ENCODE results near the gene PIK3R5. TPM values are rescaled to one million over a fixed set of nuclear protein-coding genes. Genes with fewer than 3 reads are reported as not detected.
"Not testable (repeated sequence)": the region's sequence is repeated elsewhere in the genome, so short reads cannot be mapped to it uniquely, and the experiment has no call there.

PIK3R5 gene
- total RNA-seq, 1 experiment from 2014 or later: not detected

- H3K4me3 ChIP-seq: no peak overlapping the region
- no peaks in the 10 kb centered on the region for H3K36me3 ChIP-seq
- peaks cover 25% of the 10 kb centered on the region for H3K4me1 ChIP-seq
- DNase-seq: peak; percentile 22 to 52
- H3K9me3 ChIP-seq (replicated peaks): no peaks in the 10 kb centered on the region
- H3K27me3 ChIP-seq: no peaks in the 10 kb centered on the region
- H3K27ac ChIP-seq: no peak overlapping the region
These were observed 32.6 kb upstream of the PIK3R5 start for GRCh38 chr17:8997994-8998628.

GRCh38 chr17:8995711-8996110 is 30.2 kb upstream of the PIK3R5 start:
- Histone ChIP-seq H3K4me3 (no peak overlapping the region), H3K27ac (peak overlapping the region; percentile 47), H3K4me1 (peaks cover 25% of the 10 kb centered on the region), H3K36me3 (no peaks in the 10 kb centered on the region), H3K27me3 (no peaks in the 10 kb centered on the region), H3K9me3 (replicated peaks) (no peaks in the 10 kb centered on the region)
- DNase-seq: peak; percentile 70 to 77

- peaks cover 25% of the 10 kb centered on the region for H3K4me1 ChIP-seq
- H3K36me3 ChIP-seq: no peaks in the 10 kb centered on the region
- H3K4me3 ChIP-seq: no peak overlapping the region
- H3K27me3 ChIP-seq: no peaks in the 10 kb centered on the region
- DNase-seq: peak; percentile 69 to 75
- H3K27ac ChIP-seq: no peak overlapping the region
- no peaks in the 10 kb centered on the region for H3K9me3 ChIP-seq (replicated peaks)
These were observed 28.8 kb upstream of the PIK3R5 start for GRCh38 chr17:8994319-8994718.

DNA sequence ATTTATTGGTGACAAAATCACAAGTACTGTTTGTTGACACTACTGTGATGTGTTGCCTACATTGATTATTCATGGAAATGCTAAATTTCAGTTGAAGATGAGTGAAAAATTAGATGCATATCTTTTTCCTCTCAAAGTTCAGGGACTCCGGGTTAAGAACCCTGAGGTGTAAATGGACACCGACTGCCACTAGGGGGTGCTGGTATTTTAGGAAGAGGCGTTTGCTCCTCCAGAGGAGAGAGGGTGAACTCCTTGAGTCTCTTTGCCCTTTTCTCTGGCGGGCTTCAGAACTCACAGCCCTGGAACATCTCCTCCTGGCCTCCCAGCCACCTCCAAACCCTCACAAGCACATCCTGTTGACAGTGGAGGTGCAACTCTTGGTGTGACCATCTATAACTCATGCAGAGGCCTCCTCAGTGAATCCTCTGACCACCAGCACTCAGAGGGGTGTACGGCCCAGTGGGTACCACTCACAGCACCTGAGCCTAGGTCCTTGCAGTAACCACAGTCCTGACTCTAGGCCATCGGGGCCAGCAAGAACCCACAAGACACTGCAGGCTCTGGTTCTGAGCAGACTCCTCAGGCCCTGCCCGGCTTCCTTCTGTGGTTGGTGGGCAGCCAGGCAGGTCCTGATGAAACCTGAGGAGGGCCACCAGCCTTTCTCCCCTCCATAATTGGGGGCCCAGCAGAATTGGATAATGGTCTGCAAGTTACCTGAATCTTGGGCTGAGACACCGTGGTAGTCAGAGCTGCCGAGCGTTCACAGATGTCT is 26.2 kb upstream of the PIK3R5 start:
- Histone ChIP-seq H3K4me1 (peaks cover 24% of the 10 kb centered on the region), H3K27ac (no peak overlapping the region), H3K36me3 (no peaks in the 10 kb centered on the region), H3K9me3 (replicated peaks) (no peaks in the 10 kb centered on the region), H3K27me3 (no peaks in the 10 kb centered on the region), H3K4me3 (no peak overlapping the region)
- peak; percentile 61 to 77 for DNase-seq

GRCh38 chr17:8988263-8988935 is 22.9 kb upstream of the PIK3R5 start:
- not testable (repeated sequence) for H3K4me3 ChIP-seq; H3K9me3 ChIP-seq (replicated peaks); H3K27ac ChIP-seq; H3K36me3 ChIP-seq; DNase-seq; H3K27me3 ChIP-seq; H3K4me1 ChIP-seq

DNA sequence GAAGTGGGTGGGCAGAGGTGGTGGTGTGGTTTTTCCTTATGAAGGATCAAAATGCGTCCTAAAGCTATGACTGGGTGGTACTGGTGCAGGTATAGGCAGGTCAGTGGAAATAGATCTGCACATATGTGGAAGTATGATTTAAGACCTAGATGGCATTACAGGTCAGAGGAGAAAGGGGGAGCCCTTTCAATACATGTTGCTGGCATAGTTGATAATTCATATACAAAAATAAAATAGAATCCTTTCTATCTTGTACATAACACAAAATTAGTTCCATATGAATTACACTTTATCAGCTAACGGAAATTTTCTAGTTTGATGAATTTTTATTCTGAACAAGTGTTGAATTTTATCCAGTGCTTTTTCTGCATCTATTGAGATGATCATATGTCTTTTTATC is 20.8 kb upstream of the PIK3R5 start:
- no peaks in the 10 kb centered on the region for H3K4me1 ChIP-seq
- no peaks in the 10 kb centered on the region for H3K27me3 ChIP-seq
- H3K9me3 ChIP-seq (replicated peaks): peaks cover 2% of the 10 kb centered on the region; the same call in 1 of the 2 replicates
- H3K36me3 ChIP-seq: no peaks in the 10 kb centered on the region
- H3K27ac ChIP-seq: no peak overlapping the region
- DNase-seq: no peak
- H3K4me3 ChIP-seq: no peak overlapping the region

DNA sequence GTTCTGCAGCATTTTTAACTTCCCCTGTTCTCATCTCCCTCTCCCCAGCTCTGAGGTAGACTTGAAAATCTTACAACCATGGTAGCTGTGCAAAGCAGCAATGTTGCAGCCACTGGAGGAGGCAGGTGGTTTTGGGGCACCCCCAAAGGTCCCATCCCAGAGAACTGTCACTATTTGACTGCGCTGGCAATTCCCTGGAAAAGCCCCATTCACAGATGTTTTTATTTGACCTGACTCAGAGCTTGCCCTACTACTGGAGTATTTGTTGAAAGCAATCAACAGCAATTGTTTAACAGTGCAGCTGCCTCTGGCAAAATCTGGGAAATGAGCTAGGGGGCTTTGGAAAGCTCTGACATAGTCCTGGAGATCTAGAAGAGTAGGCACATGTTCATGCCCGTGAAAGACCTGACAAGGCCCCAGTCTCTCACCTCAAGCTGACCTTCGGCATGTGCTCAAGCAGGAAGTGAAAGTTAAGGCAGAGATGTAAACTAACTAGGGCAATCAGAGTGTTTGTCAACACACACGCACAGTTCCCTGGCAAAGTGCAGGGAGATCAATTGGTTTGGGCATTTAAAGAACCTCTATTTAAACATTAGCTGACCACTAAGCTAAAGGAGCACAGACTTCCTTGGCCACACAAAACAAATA is 19.7 kb upstream of the PIK3R5 start:
- Histone ChIP-seq H3K4me3 (no peak overlapping the region), H3K4me1 (no peaks in the 10 kb centered on the region), H3K36me3 (no peaks in the 10 kb centered on the region), H3K9me3 (replicated peaks) (peaks cover 2% of the 10 kb centered on the region; the same call in 1 of the 2 replicates), H3K27ac (no peak overlapping the region), H3K27me3 (no peaks in the 10 kb centered on the region)
- no peak for DNase-seq

DNA sequence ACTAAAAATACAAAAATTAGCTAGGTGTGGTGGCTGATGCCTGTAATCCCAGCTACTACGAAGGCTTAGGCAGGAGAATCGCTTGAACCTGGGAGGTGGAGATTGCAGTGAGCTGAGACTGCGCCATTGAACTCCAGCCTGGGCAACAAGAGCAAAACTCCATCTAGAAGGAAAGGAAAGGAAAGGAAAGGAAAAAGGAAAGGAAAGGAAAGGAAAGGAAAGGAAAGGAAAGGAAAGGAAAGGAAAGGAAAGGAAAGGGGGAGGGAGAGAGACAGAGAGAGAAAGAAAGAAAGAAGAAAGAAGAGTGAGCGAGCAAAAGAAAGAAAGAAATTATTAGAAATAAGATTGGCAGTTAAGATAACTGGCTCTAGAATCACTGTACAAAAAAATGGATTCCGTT is 18.7 kb upstream of the PIK3R5 start:
- H3K4me1 ChIP-seq; H3K36me3 ChIP-seq; H3K27me3 ChIP-seq; DNase-seq; H3K27ac ChIP-seq; H3K4me3 ChIP-seq; H3K9me3 ChIP-seq (replicated peaks): not testable (repeated sequence)

GRCh38 chr17:8981443-8981842 is 15.9 kb upstream of the PIK3R5 start:
- Histone ChIP-seq H3K27ac (no peak overlapping the region), H3K4me3 (no peak overlapping the region), H3K36me3 (no peaks in the 10 kb centered on the region), H3K4me1 (no peaks in the 10 kb centered on the region), H3K27me3 (no peaks in the 10 kb centered on the region), H3K9me3 (replicated peaks) (peaks cover 2% of the 10 kb centered on the region; the same call in 1 of the 2 replicates)
- DNase-seq: no peak

DNA sequence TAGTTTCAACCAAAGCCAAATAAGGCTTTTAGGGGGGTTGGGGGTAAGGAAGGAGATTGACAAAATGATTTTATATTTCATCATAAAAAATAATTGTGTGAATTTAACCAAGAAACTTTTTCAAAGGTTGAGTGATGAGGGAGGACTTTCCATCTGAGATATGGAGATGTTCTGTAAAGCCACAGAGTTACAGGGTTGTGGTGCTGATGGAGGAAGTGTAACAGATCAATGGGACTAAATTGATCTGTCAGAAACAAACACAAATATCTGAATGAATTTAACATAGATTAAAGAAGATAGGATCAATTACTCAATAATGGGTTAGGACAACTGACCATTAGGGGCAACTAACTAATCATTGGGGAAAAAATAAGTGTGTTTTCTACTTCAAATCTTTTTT is 14.2 kb upstream of the PIK3R5 start:
- H3K27ac ChIP-seq: no peak overlapping the region
- no peaks in the 10 kb centered on the region for H3K9me3 ChIP-seq (replicated peaks)
- H3K4me3 ChIP-seq: no peak overlapping the region
- no peaks in the 10 kb centered on the region for H3K36me3 ChIP-seq
- DNase-seq: no peak
- no peaks in the 10 kb centered on the region for H3K4me1 ChIP-seq
- no peaks in the 10 kb centered on the region for H3K27me3 ChIP-seq

DNA sequence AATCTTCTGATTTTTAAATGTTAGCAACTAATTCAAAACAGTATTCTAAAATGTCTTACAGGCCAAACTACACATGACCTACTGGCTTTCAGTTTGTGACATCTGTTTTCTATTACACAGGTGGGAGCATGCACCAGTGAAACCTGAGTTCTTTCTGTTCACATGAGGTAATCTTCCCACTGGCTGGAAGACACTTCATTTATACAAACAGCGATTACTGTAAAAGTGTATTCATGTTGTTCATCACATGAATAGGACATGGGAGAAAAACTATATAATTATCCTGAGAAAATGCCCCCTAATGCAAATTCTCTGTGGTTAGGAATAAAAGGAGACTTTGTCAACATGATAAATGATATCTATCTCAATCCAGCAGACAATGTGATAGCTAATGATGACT is 11.1 kb upstream of the PIK3R5 start:
- Histone ChIP-seq H3K27me3 (no peaks in the 10 kb centered on the region), H3K4me1 (no peaks in the 10 kb centered on the region), H3K4me3 (no peak overlapping the region), H3K36me3 (no peaks in the 10 kb centered on the region), H3K27ac (no peak overlapping the region), H3K9me3 (replicated peaks) (no peaks in the 10 kb centered on the region)
- no peak for DNase-seq

- no peaks in the 10 kb centered on the region for H3K36me3 ChIP-seq
- no peak overlapping the region for H3K4me3 ChIP-seq
- H3K4me1 ChIP-seq: no peaks in the 10 kb centered on the region
- H3K27ac ChIP-seq: no peak overlapping the region
- DNase-seq: no peak
- H3K27me3 ChIP-seq: no peaks in the 10 kb centered on the region
- no peaks in the 10 kb centered on the region for H3K9me3 ChIP-seq (replicated peaks)
These were observed 9.7 kb upstream of the PIK3R5 start for GRCh38 chr17:8975091-8975725.

DNA sequence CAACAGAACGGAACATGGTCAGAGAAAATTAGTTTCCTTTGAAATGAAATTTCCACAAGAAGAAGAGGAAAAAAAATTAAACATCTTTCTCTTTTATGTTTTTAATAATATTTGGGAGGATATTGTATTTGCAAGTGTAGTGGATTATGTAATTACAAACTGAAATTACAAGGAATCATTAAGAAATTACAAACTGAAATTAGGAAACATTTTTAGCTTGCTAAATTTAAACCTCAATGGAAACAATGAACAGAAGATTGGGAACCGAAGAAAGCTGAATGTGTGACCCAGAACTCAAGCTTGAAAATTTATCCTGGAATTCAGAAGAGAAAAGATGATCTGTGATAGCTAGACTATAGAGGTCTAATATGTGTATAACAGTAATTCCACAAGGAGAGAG is 4.4 kb upstream of the PIK3R5 start:
- H3K9me3 ChIP-seq (replicated peaks): no peaks in the 10 kb centered on the region
- H3K4me3 ChIP-seq: no peak overlapping the region
- no peaks in the 10 kb centered on the region for H3K27me3 ChIP-seq
- no peak overlapping the region for H3K27ac ChIP-seq
- no peak for DNase-seq
- H3K4me1 ChIP-seq: no peaks in the 10 kb centered on the region
- no peaks in the 10 kb centered on the region for H3K36me3 ChIP-seq

- Histone ChIP-seq H3K27me3 (no peaks in the 10 kb centered on the region), H3K4me1 (no peaks in the 10 kb centered on the region), H3K9me3 (replicated peaks) (no peaks in the 10 kb centered on the region), H3K4me3 (no peak overlapping the region), H3K27ac (no peak overlapping the region), H3K36me3 (no peaks in the 10 kb centered on the region)
- no peak for DNase-seq
These were observed 3.0 kb upstream of the PIK3R5 start for GRCh38 chr17:8968503-8968902.

Data from SJCRH30 (cell line).